NK-92 treated with Interleukin-12 subunit alpha and Interleukin-12 subunit beta, amount 100 ng/mL, for 24 hours (cell line): Measurements from ENCODE around the gene CCDC80.

Source experiments
- DNase-seq: peaks from one replicate; lab custom pipeline; 2025; lab: John Stamatoyannopoulos, UW

The CCDC80 gene

DNA sequence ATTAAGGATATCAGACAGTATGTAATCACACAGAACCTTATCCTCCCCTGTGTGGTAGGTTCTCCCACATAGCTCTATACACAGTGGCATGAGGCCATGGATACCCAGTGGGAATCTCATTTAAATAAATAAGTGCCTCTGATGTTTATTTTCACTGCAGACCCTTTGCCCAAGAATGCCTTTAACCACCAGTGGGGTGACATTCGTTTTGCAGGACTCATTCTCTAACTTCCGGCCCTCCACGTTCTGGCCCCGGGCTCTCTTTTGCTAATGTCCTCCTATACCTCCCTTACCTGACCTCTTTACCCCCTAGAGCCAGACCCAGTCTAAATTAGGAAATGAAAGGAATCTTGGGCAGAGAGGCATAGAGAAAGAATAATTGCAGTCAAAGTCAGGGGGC, 8.3 kb downstream of the CCDC80 start:
- DNase-seq, result no peak

GRCh38 chr3:112631257-112631656, 9.7 kb downstream of the CCDC80 start:
- DNase-seq, result no peak

- DNase-seq, result no peak
Measured at GRCh38 chr3:112629425-112629824, 11.5 kb downstream of the CCDC80 start.

- DNase-seq, result no peak
Measured at GRCh38 chr3:112627919-112628466, 12.9 kb downstream of the CCDC80 start.

- DNase-seq, result no peak
Measured at GRCh38 chr3:112627419-112627818, 13.5 kb downstream of the CCDC80 start.

DNA sequence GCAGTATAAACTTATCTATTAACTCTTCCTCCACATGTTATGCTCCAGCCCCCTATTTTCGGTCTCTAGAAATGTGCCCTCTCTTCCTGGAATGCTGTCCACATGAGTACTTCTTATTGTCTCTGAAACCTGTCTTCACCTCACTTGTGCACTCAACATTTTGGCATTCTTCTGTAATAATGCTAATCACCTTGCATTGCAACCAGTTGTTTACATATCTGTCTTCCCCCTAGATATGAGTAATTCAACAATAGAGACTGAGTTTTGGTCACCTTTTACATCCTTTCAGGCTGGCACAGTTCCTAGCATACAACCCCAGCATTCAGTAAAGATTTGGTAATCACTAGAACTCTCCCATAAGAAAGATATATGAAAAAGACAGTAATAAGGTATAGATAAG, 17.2 kb downstream of the CCDC80 start:
- DNase-seq, result no peak

DNA sequence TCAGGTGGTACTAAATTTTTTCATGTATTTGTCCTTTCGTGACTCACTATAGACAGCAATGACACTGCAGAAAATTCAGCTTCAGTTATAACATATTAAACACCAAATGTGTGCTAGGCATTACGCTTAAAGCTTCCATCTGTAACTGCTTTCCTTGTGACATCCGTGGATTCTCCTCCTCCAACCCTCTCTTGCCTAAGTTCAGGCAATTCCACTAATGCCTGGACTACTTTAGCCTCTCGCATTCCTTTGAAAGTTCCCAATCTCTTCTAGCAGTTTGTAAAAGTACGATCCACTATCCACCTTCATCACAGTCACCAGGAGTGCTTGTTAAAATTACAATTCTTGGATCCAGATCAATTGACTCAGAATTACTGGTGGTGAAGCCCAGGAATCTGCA, 17.7 kb downstream of the CCDC80 start:
- no peak for DNase-seq

GRCh38 chr3:112619295-112619694, 21.6 kb downstream of the CCDC80 start:
- DNase-seq, result no peak

DNA sequence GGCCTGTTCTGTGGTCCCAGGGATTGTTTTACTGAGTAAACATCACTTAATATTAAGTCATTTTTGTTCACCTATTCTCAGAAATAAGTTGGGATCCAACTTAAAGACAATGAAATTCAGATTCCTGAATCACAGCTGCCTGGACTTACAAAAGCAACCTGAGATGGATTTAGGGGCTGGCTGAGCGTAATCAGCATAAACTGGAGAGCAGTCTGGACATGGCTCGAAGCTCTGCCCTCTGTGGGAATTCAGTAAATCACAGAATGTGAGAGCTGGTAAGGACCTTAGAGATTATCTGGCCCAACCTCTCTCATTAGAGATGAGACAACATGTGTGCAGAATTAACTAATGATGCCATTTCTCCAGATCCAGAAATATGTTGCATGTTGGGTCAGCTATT, 23.7 kb downstream of the CCDC80 start:
- no peak for DNase-seq

GRCh38 chr3:112615989-112616731, 24.8 kb downstream of the CCDC80 start:
- no peak for DNase-seq

- DNase-seq, result no peak
Measured at GRCh38 chr3:112611752-112612515, 29.0 kb downstream of the CCDC80 start.

DNA sequence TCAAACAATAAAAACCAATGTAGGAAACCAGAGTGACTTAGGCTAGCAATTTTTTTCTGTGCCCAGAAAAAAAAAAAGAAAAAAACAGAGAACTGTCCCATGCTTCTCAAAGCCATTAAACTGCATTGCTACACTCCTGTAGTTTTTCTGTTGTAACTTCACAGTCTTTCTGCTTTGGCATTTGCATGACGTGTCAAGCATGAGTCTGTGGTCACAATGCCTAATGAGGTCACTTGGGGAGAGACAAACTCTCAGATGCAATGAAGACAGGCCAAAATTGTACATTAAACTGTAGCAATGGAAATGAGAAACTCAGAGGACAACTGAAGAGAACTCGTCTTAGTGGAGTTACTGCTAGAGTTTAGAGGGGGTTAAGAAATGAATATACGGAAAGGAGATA, 30.8 kb downstream of the CCDC80 start:
- no peak for DNase-seq

DNA sequence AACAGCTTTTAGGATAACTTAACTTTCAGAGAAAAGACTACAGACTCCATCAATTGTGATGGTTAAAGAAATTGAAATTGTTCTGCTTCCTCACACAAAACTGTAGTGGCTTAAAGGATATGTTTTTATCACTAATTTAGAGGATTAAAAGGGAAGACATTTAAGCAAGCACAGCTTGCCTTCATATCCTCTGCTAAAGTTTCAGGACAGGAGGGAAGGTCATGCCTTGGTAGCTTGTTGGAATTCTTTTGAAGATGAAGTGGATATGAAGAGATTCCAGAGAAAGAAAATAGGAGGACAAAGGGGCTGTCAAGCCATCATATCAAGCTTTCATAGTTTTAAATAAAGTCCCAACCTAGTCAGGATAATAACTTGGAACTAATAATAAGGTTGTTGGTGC, 33.1 kb downstream of the CCDC80 start:
- DNase-seq, result no peak

GRCh38 chr3:112606098-112606497, 34.8 kb downstream of the CCDC80 start:
- DNase-seq, result no peak

DNA sequence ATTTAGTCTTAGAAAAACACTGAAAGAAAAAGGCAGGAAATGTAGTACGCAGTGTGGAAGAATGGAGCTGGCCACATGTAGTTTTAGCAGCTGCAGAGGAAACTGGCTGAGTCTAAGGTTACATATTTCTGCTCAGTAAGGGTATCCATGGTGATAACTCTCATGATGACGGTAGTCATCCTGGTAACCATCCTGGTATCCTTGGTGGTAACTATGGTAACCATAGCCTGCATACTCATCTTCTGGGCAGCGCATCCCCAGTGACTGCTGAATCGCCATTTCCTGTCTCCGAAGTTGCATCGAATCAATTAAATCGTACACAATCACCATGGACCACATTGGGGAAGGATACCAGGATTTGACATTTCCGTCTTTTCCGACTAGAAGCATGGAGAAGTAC, 35.7 kb downstream of the CCDC80 start:
- DNase-seq, result no peak

GRCh38 chr3:112604536-112604935, 36.4 kb downstream of the CCDC80 start:
- DNase-seq, result no peak

GRCh38 chr3:112602217-112602838, 38.6 kb downstream of the CCDC80 start:
- no peak for DNase-seq

DNA sequence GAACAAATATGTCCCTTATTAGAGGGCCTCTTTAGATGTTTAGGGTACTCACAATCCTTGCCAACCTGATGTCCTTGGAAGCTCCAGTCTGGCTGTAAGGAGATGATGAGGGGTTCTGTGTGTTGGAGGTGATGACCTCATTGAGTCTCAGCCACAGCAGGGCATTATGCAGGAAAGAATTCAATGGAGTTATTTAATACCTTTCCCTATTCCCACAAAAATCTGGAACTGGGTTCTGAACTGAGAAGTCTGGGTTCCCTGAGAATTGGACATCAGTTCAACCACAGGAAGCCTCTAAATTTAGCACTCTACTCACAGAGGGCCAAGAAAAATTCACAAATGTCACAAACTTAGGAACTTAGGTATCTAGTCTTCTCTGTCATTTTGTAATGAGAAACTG, 42.2 kb downstream of the CCDC80 start:
- DNase-seq, result no peak

GRCh38 chr3:112597945-112598344, 43.0 kb downstream of the CCDC80 start:
- DNase-seq, result no peak

DNA sequence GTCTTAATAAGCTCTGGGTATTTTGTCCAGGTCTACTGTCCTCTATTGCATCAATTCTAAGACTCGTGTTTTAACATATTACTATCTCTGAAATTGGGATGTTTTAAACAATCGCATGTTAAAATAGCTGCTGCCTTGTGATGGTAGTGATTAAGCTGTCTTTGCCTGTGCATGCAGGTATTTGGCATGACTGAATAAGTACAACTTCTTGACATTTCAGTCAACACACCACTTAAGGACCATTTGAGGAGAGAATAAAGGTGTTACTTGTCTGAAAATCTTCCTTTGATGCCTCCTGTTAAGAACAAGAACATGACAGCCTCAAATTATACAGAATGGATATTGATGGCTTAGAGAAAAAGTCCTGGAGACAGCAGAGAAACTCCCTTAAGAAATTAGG, 46.1 kb downstream of the CCDC80 start:
- DNase-seq, result no peak

DNA sequence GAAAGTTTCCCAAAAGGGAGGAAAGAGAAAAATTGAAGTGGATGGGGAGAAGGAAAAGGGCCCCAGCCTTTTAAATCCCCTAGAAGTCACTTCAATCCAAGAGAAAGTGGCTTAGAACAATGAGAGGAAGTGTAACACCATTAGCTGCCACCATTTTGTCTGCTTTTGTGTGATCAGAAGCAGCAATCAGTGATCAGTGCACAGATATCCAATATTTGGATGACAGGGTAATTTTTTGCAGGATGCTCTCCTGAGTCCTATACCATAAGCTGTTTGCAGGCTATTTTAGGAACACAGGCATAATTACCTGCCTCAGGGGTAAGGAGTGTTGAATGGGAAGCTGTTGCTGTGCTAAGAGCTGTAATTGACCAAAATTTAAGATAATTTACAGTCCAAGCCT, 47.7 kb downstream of the CCDC80 start:
- no peak for DNase-seq

DNA sequence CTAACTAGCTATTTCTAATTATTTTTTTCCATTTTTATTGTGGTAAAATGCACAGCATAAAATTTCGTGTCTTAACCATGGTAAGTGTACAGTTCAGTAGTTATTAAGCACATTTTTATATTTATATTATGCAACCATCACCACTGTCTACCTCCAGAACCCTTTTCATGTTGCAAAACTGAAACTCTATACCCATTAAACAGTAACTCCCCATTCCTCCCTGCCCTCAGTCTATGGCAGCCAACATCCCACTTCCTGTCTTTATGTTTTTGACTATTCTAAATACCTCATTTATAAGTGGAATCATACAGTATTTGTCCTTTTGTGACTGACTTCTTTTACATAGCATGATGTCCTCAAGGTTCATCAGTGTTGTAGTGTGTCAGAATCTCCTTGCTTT, 53.6 kb downstream of the CCDC80 start:
- DNase-seq, result no peak

GRCh38 chr3:112585782-112586181, 55.2 kb downstream of the CCDC80 start:
- no peak for DNase-seq
